Measurements from ENCODE around the gene PGS1.

PGS1 gene

GRCh38 chr17:78411241-78411857 lies 32.9 kb downstream of the PGS1 start:
- no peak overlapping the region for H3K27ac ChIP-seq
- DNase-seq (ENCODE audit: low spot score): no peak
- ChIA-PET POLR2A (ENCODE audit: low non-redundant PET) (no interaction called here), CTCF (interaction anchor here (0.7 kb wide), 1 partner anchor 1396 kb away, joined by 3 read pairs; no protein-coding TSS in a partner anchor)
- TF ChIP-seq, protein P1, sequence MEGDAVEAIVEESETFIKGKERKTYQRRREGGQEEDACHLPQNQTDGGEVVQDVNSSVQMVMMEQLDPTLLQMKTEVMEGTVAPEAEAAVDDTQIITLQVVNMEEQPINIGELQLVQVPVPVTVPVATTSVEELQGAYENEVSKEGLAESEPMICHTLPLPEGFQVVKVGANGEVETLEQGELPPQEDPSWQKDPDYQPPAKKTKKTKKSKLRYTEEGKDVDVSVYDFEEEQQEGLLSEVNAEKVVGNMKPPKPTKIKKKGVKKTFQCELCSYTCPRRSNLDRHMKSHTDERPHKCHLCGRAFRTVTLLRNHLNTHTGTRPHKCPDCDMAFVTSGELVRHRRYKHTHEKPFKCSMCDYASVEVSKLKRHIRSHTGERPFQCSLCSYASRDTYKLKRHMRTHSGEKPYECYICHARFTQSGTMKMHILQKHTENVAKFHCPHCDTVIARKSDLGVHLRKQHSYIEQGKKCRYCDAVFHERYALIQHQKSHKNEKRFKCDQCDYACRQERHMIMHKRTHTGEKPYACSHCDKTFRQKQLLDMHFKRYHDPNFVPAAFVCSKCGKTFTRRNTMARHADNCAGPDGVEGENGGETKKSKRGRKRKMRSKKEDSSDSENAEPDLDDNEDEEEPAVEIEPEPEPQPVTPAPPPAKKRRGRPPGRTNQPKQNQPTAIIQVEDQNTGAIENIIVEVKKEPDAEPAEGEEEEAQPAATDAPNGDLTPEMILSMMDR (conservative IDR thresholded peaks at IDR 0.05; ENCODE audit: low read depth): no peak

DNA sequence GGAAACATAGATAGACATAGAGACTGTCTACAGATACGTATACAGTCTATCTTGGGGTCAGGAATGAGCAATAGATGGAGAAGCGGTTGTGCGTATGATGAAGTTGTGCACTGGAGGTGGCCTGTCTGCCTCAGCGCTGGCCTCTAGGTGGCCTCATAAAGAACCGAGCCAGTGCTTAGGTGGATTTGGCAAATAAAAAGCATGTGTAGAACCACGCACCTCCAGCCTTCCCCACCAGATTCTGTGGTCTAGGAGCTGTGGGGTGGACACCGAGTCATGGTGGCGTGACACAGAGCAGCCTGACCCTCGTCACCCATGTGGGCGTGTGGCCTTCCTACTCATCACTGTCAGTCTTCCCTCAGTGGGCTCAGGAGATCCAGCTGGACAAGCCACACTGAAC lies 34.0 kb downstream of the PGS1 start:
- peak overlapping the region; percentile 17; the same call in 1 of the 2 replicates for H3K27ac ChIP-seq
- no peak for DNase-seq (ENCODE audit: low spot score)
- TF ChIP-seq, protein P1 (conservative IDR thresholded peaks at IDR 0.05; ENCODE audit: low read depth): no peak; the same call in 1 of the 2 replicates

GRCh38 chr17:78414178-78415162 lies 36.0 kb downstream of the PGS1 start:
- no peak for DNase-seq (ENCODE audit: low spot score)
- peak overlapping the region; percentile 6 for H3K27ac ChIP-seq
- CTCF ChIA-PET: interaction anchor here (0.5 to 1.2 kb wide), 2 partner anchors 53 to 83 kb away, joined by 3 to 5 read pairs; no protein-coding TSS in a partner anchor
- TF ChIP-seq, protein P1 (conservative IDR thresholded peaks at IDR 0.05; ENCODE audit: low read depth): no peak
- POLR2A ChIA-PET (ENCODE audit: low non-redundant PET): no interaction called here

More for the DNA sequence above, 34.0 kb downstream of the PGS1 start:
- ChIA-PET CTCF (interaction anchor here (0.7 to 1.3 kb wide), 2 partner anchors 10 to 51 kb away, joined by 4 to 5 read pairs; no protein-coding TSS in a partner anchor), POLR2A (ENCODE audit: low non-redundant PET) (no interaction called here)

DNA sequence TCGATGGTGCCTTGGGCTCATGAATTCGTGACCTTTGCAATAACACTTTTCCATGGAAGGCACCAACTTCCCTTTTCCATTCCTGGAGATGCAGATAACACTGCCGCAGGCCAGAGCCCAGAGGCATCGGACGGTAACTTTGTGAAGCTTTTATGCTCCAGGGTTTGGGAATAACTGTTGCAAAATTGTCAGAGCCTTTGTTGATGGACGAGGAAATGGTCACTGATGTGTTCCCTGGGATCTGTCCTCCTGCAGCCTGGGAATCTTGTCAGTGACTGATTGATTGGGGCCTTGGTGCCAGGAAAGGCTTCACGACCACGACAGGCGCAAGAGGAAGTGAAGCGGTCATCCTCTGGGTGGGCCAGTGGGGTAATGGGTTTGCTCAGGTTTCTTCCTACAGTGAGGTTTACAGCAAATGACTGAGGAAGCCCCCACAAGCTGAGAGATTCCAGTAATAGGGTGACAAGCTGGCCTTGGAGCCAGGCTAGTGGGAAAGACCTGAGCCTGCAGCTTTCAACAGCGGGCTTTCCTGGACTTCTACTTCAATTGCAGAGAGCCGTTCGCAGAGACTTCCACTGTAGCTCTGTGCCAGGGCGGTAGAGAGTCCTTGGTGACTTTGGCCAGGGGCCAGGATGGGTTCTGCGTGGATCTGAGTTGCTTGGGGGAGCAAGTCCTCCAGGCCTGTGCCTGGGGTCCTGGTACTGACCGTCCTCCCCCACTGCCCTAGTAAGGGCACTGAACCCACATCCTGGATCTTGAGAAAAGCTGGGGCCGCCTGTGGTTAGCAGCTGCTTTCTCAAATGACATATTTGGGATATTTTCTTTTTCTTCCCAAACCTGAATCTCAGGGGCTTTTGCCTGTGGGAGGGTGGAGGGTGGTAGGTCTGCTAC lies 37.6 kb downstream of the PGS1 start:
- DNase-seq (ENCODE audit: low spot score): no peak
- ChIA-PET POLR2A (ENCODE audit: low non-redundant PET) (no interaction called here), CTCF (interaction anchor here (1.2 kb wide), 1 partner anchor 55 kb away, joined by 3 read pairs; no protein-coding TSS in a partner anchor)
- TF ChIP-seq, protein P1 (conservative IDR thresholded peaks at IDR 0.05; ENCODE audit: low read depth): no peak
- peak overlapping the region; percentile 16 for H3K27ac ChIP-seq

DNA sequence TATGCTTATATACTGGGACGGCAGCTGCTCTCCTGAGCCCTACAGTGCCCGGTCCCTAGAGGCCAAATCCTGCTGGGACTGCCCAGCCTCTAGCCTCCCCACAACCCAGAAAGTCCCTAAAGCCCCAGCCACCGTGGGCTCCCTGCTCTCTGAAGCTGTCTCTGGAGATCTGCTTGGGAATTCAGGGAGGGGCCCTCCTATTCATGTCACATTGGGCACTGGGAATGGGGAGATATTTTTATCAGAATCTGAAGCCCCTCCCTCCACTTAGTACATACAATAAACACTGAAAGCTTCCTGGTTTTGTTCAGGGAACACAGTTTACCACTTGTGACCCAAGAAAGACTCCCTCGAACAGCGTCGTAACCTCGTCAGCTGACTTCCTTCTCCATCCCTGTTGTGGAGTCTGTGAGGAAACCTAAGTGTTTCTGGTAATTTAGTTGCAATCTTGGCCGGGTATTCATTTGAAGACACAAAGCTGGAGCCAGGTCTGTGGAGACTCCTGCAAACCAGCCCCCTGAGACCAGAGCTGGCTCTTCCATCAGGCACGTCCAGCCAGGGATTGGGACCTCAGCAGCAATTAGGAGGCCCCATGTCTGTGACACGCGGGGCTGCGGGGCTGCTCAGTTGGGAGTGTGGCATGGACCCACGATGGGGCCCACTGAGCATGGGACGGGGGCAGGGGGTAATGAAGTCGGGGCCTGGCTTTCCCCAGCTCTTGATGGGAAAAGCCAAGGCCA lies 38.5 kb downstream of the PGS1 start:
- ChIA-PET POLR2A (ENCODE audit: low non-redundant PET) (no interaction called here), CTCF (interaction anchor here (1.1 to 1.2 kb wide), 2 partner anchors 56 to 398 kb away, joined by 3 read pairs; no protein-coding TSS in a partner anchor)
- no peak for DNase-seq (ENCODE audit: low spot score)
- peak overlapping the region; percentile 16 for H3K27ac ChIP-seq
- TF ChIP-seq, protein P1 (conservative IDR thresholded peaks at IDR 0.05; ENCODE audit: low read depth): no peak
